Measurements from ENCODE around the gene AUNIP.

DNA sequence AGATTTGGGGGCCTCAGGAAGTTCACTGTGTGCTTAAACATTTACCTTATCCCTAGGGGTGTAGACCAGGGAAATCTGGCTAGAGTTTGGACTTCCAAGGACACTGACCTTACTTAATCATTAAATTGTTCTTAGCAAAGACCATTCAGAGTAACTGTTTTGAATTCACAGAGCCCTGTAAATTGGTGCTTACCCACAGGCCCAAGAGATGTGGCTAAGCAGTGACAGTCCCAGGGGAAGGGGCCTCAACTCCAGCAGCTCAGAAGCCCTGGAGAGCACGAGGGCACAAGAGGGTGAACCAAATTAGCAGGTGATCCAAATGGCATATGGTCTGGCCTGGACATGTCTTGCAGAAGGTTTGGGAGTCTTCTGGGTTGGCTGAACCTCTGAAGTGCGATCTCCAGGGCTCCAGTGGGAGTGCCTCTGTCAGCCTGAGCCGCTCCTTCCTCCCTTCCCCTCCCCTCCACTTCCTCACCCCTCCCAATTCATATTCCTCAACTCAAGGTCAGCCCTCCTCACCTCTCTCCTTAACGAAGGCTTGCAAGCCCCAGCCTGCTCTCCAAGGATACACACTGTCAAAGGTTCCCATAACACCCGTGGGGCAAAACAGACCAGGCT, 11.9 kb upstream of the AUNIP start:
- TF ChIP-seq EZH2 (IDR thresholded peaks at IDR 0.05; ENCODE audit: borderline replicate concordance, low read depth, low read length, severe bottlenecking), result no peak
- TF ChIP-seq POLR2A (IDR thresholded peaks at IDR 0.05; ENCODE audit: low read depth, low read length), result no peak
- TF ChIP-seq, protein P1, sequence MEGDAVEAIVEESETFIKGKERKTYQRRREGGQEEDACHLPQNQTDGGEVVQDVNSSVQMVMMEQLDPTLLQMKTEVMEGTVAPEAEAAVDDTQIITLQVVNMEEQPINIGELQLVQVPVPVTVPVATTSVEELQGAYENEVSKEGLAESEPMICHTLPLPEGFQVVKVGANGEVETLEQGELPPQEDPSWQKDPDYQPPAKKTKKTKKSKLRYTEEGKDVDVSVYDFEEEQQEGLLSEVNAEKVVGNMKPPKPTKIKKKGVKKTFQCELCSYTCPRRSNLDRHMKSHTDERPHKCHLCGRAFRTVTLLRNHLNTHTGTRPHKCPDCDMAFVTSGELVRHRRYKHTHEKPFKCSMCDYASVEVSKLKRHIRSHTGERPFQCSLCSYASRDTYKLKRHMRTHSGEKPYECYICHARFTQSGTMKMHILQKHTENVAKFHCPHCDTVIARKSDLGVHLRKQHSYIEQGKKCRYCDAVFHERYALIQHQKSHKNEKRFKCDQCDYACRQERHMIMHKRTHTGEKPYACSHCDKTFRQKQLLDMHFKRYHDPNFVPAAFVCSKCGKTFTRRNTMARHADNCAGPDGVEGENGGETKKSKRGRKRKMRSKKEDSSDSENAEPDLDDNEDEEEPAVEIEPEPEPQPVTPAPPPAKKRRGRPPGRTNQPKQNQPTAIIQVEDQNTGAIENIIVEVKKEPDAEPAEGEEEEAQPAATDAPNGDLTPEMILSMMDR (IDR thresholded peaks at IDR 0.05; ENCODE audit: extremely low read depth in 1 of 2, insufficient read depth in 1 of 2, low read depth in 1 of 2, low read length in 2 of 2), result no peak
- TF ChIP-seq FOS (IDR thresholded peaks at IDR 0.05; ENCODE audit: borderline replicate concordance, insufficient read depth, low read length), result no peak
